Breast epithelium (tissue), 4 donors: ENCODE results near the gene MUC6. TPM values are rescaled to one million over a fixed set of nuclear protein-coding genes. Genes with fewer than 3 reads are reported as not detected.

ENCODE experiments used
- DNase-seq, 2 donors: peaks; one replicate each; pipeline ENCODE4 v3.0.0-alpha.2; 2019; ENCODE audit warnings: low spot score in 2 of 2
- H3K27ac ChIP-seq, 2 donors: fragments of 200-600 bp; sonication (generic) in 1 of 2; one replicate each; pipeline ENCODE4 v1.5.1; 2016 to 2019; ENCODE audit warnings: mild to moderate bottlenecking in 1 of 2
- H3K27me3 ChIP-seq, 2 donors: fragments of 200-600 bp; sonication (generic) in 1 of 2; one replicate each; pipeline versions ENCODE4 v1.5.1 to v1.6.0; 2017 to 2019; ENCODE audit warnings: control low read depth in 1 of 2, mild to moderate bottlenecking in 1 of 2
- H3K36me3 ChIP-seq: fragments of 200-600 bp; one replicate; pipeline ENCODE4 v1.5.1; 2019
- H3K4me1 ChIP-seq, 2 donors: fragments of 200-600 bp; sonication (generic); one replicate each; pipeline ENCODE4 v1.5.1; 2016 to 2019; ENCODE audit warnings: control low read depth in 1 of 2
- H3K4me3 ChIP-seq, 3 donors: fragments of 200-600 bp; sonication (generic); 1 replicate in 2 of 3; 2 replicates in 1 of 3; pipeline ENCODE4 v1.5.1; 2016 to 2019; ENCODE audit warnings: mild to moderate bottlenecking in 3 of 3, moderate library complexity in 2 of 3
- H3K9me3 ChIP-seq, 2 donors: fragments of 200-600 bp; sonication (generic) in 1 of 2; one replicate each; pipeline ENCODE4 v1.5.1; 2016 to 2019; ENCODE audit warnings: control low read depth in 1 of 2
- CTCF ChIP-seq, 3 donors: fragments of 450-650 bp; IDR thresholded peaks; one replicate each; pipeline ENCODE4 v1.5.1; 2016 to 2017; ENCODE audit warnings: antibody characterized with exemption in 3 of 3, mild to moderate bottlenecking in 3 of 3, moderate library complexity in 3 of 3
- POLR2A ChIP-seq: fragments of 450-650 bp; IDR thresholded peaks from one replicate; pipeline ENCODE4 v1.6.1; 2016; ENCODE audit warnings: antibody characterized with exemption, mild to moderate bottlenecking, moderate library complexity
- POLR2AphosphoS5 ChIP-seq, 3 donors: sonication (generic); formaldehyde crosslinking; IDR thresholded peaks; one replicate each; pipeline ENCODE4 v1.6.1; 2017; ENCODE audit warnings: antibody characterized with exemption in 3 of 3
- intact Hi-C: fragments of 100-400 bp; cut with DNase I; formaldehyde crosslinking; loops from one replicate; pipeline ENCODE4 v1.15.1; 2023; ENCODE audit warnings: low total_unique reads
- total RNA-seq, 3 donors: library from RNA; depleted of rRNA; stranded (reverse); fragments of >200 nt; gene quantifications; one replicate each; pipeline ENCODE4 v1.1.0, GENCODE V29; 2016

Gene MUC6
- total RNA-seq, 3 donors from 2014 or later, result 1.3 to 1.9 TPM; not detected in 1

- intact Hi-C loops, result no loop called here
- peaks cover 6% of the 10 kb centered on the region for H3K36me3 ChIP-seq
- H3K27ac ChIP-seq, result no peak overlapping the region
- H3K4me1 ChIP-seq, result no peaks in the 10 kb centered on the region
- TF ChIP-seq POLR2A, result no peak
- TF ChIP-seq POLR2AphosphoS5 (IDR thresholded peaks at IDR 0.05), result no peak
- TF ChIP-seq CTCF (IDR thresholded peaks at IDR 0.05), result no peak
- DNase-seq, result no peak
- no peaks in the 10 kb centered on the region for H3K27me3 ChIP-seq
- H3K9me3 ChIP-seq, result no peaks in the 10 kb centered on the region
- no peak overlapping the region for H3K4me3 ChIP-seq
Observed at GRCh38 chr11:991034-991433, 45.5 kb downstream of the MUC6 start.

GRCh38 chr11:990101-990500, 46.4 kb downstream of the MUC6 start:
- Histone ChIP-seq H3K9me3 (no peaks in the 10 kb centered on the region), H3K4me3 (no peak overlapping the region), H3K4me1 (no peaks in the 10 kb centered on the region), H3K27me3 (no peaks in the 10 kb centered on the region), H3K36me3 (peaks cover 6% of the 10 kb centered on the region), H3K27ac (no peak overlapping the region)
- intact Hi-C loops, result no loop called here
- TF ChIP-seq CTCF (IDR thresholded peaks at IDR 0.05), result no peak
- no peak for TF ChIP-seq POLR2A
- TF ChIP-seq POLR2AphosphoS5 (IDR thresholded peaks at IDR 0.05), result no peak
- no peak for DNase-seq

- no peak overlapping the region for H3K4me3 ChIP-seq
- intact Hi-C loops, result loop anchor here (10.0 kb wide), 1 partner anchor 123 kb away; no protein-coding TSS in a partner anchor
- DNase-seq, result no peak
- TF ChIP-seq CTCF (IDR thresholded peaks at IDR 0.05) (no peak), POLR2AphosphoS5 (IDR thresholded peaks at IDR 0.05) (no peak), POLR2A (no peak)
- H3K4me1 ChIP-seq, result no peaks in the 10 kb centered on the region
- H3K27me3 ChIP-seq, result no peaks in the 10 kb centered on the region
- H3K9me3 ChIP-seq, result no peaks in the 10 kb centered on the region
- H3K27ac ChIP-seq, result no peak overlapping the region
- H3K36me3 ChIP-seq, result peaks cover 6% of the 10 kb centered on the region
Observed at GRCh38 chr11:987671-988070, 48.8 kb downstream of the MUC6 start.

- no peaks in the 10 kb centered on the region for H3K4me1 ChIP-seq
Observed at GRCh38 chr11:986952-987305, 49.6 kb downstream of the MUC6 start.

More at GRCh38 chr11:986952-987305, 49.6 kb downstream of the MUC6 start:
- intact Hi-C loops, result loop anchor here (10.0 kb wide), 1 partner anchor 122 kb away; no protein-coding TSS in a partner anchor
- no peak for DNase-seq
- Histone ChIP-seq H3K27me3 (no peaks in the 10 kb centered on the region), H3K36me3 (peaks cover 6% of the 10 kb centered on the region), H3K9me3 (no peaks in the 10 kb centered on the region), H3K27ac (no peak overlapping the region), H3K4me3 (no peak overlapping the region)
- TF ChIP-seq CTCF (IDR thresholded peaks at IDR 0.05) (no peak), POLR2AphosphoS5 (IDR thresholded peaks at IDR 0.05) (no peak), POLR2A (no peak)
